GM19452 (cell line): ENCODE measurements around the gene NDEL1.
"Not testable (repeated sequence)": the region's sequence is repeated elsewhere in the genome, so short reads cannot be mapped to it uniquely, and the experiment has no call there.

Experiments used
- ATAC-seq: cut with Tn5 transposase; IDR thresholded peaks from one replicate; pipeline ENCODE4 v1.9.1; 2021; ENCODE audit not compliant: unreplicated experiment

Gene NDEL1, protein sequence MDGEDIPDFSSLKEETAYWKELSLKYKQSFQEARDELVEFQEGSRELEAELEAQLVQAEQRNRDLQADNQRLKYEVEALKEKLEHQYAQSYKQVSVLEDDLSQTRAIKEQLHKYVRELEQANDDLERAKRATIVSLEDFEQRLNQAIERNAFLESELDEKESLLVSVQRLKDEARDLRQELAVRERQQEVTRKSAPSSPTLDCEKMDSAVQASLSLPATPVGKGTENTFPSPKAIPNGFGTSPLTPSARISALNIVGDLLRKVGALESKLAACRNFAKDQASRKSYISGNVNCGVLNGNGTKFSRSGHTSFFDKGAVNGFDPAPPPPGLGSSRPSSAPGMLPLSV

DNA sequence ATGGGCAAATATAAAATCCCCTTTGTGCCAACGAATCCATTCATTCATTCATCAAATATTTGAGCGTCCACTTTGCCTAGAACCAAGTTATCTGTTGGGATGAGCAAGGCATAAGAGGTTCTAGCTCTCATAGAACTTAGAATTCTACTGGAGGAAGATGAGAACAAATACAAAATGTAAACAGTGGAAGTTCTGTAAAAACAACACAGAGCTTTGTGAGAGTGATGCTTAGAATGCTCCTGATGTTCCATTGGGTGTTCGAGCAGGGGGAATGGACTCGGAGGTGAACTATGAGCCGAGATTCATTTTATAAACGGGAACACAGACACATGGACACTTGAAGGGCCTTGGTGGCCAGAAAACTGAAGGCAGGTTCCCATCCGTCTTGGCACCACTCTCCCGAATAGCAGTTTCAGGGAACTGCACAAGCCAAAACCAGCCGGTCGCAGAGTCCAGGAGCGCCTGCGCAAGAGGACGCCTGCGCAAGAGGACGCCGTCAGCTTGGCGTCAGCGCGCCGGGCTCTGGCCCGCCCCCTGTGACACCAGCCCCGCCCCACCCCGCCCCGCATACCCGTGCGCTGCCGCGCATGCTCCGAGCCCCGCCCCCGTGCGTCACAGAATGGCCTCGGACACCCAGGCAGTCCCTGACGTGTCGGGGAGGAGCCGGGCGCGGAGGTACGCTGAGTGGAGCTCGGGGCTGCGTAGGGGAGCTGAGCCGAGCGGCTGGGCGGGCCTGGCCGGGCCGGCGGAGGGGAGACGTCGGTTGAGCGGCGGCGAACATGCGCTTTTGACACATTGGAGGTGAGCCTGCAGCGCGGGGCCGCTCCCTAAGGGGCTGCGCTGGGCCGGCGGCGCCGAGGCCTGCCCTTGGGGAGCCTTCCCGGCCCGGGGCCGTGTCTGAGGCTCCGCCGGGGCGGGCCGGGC, at the start of gene NDEL1:
TSS of gene NDEL1 (plus strand) at position 640 of the 924 bp plus-strand sequence. CDS start 8,388 bp downstream, outside the sequence.
- peak; percentile 96 for ATAC-seq

DNA sequence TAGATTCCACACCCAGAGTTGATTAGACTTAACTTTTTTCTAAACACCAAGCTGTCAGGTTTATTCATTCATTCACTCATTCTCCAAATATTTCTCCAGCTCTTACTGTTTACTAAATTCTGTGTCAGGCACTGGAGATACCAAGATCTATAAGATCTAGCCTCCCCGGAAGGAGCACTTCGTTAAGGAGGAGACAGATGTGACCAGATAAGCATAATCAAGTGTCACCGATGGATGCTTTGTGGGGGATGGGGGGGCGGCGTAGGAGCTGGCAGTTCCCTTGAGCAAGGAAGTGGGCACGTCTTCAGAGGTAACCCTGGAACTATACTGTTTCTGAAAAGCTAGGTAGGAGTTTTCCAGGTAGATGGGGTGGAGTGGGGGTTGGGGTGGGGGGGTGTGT, 48.8 kb upstream of the NDEL1 start:
- ATAC-seq = no peak

DNA sequence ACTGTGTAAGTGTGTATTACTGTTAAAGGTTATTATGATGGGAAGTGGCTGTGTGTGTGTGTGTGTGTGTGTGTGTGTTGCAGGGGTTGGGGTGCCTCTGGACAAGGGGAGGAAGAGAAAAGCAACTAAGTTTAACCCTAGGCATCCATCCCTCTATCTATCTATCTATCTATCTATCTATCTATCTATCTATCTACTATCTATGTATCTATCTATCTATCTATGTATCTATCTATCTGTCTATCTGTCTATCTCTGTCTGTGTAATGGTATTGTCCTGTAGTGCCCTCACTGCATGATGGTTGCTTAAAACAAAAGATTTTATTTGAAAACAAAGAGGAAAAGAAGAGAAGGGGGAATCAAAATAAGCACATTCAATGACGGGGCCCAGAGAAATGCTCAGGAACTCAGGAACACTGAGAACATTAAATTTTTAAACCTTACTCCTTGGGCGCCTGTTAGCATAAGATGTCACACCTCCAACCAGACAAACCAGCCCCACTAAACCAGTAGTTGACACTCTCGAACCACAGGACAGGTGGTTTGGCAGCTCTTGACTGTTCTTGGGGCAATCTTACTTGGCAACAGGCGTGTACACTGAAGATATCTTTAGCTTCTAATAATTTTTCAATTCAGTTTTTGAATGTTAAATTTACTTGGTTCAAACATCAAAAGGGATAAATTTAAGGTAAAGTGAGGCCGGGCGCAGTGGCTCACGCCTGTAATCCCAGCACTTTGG, 47.6 kb upstream of the NDEL1 start:
- no peak for ATAC-seq

DNA sequence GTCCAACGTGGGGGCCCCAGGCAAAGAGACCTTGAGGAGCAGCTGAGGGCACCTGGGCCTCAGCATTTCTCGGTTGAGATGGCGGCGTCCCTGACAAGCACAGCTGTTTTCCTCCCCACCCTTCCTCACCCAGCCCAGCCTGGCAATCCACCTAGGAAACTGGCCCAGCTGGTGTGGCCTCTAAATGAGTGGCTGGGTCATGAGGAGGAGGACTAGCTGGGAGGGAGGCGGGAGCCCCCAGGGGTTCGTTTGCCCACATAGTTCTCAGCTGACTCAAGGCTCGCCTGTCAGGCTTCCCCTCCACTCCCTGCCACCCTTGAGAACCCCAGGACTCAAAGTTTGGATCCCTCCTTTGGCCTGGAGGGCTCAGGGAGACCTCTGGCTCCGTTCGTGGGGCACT, 44.0 kb upstream of the NDEL1 start:
- ATAC-seq = no peak

DNA sequence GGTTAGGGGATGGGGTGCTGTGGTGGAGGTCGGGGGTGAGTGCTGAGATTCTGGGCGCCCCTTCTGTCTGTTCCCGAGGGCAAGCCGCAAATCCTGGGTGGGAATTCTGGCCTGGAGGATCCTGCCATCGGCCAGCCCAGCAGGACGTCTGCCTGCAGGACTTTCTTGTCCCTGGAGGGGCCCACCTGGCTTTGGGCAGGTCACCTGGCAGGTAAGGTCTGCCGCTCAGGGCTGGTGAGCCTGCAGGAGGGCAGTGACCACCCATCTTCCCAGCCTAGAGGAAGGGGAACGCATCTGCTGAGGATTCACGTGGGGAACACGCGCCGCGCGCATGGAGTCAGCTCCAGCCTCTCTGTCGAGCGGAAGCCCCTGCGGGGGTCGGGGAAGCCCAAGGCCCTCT, 43.4 kb upstream of the NDEL1 start:
- no peak for ATAC-seq

DNA sequence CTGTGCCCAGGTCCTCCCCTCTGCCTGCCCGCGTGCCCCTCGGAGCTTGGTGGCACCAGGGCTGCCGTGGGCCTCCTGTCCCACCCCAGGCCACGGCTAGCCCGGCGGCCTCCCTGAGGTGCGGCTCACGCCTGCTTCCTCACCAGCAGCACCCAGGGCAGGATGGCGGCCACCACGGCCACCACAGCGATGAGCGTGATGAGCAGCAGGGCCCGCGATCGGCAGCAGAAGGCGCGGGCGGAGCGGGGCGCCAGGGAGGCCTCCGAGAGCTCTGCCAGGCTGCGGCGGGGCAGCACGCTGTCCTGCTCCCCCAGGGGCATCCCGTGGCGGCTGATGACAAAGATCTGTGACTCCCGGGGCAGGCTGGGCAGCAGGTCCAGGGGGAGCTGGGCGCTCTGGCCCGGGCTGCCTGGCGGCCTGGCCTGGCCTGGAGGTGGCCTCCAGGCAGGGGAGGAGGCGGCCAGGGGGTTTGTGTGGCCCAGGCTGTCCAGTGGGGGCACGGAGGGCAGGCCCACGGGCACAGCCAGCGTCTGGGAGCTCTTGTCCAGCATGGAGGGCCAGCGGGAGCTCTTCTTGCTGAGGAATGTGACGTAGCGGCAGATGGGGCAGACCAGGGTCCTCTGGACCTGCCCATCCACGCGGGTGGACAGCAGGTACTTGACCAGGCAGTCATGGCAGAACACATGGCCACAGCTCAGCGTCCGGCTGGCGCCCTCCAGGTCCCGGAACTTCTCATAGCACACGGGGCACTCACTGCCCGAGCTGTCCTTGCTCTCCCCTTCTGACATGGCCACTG, 42.8 kb upstream of the NDEL1 start:
- ATAC-seq = no peak

DNA sequence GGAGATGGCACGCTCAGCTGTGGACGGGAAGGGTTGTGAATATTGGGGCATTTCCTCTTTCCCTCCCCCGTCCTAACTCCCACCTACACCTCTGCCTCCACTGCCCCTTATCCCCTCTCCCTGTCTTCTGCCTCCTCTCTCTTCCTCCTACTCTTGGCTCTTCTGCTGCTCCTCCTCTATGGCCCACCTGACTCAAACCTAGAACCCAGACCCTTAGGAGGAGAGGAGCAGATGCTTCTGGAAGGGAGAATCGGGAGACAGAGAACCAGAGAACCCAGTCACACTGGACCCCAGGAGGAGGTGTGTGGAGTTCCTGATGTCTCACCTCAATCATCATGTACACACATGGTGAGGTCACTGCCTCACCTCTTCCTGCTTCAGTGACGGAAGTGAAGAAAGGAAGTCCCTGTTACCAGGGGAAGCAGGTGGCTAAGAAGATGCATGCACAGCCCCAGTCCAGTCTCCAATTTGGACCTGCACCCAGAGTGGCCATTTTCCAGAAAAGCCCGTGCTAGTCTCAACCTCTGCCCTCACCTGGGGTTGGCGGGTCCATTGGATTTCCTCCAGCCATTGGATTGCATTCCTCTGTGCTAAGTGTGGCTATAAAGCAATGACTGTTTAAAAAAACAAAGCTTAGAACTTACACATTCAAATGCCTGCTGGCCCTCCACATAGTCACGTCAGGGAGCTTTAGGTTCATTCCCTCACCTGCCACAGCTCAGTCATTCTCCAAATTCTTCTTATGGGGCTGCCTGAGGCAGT, 42.0 kb upstream of the NDEL1 start:
- no peak for ATAC-seq

DNA sequence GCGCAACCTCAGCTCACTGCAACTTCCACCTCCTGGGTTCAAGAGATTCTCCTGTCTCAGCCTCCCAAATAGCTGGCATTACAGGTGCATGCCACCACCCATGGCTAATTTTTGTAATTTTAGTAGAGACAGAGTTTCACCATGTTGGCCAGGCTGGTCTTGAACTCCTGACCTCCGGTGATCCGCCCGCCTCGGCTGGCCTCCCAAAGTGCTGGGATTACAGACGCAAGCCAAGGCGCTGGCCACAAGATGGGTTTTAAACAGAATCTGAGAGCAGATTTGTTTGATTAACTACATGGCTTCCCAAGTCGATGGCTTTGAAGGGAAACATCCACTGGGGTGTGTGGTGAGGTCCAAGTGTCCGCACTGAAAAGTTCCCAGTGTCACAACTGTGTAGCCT, 41.2 kb upstream of the NDEL1 start:
- ATAC-seq = not testable (repeated sequence)

DNA sequence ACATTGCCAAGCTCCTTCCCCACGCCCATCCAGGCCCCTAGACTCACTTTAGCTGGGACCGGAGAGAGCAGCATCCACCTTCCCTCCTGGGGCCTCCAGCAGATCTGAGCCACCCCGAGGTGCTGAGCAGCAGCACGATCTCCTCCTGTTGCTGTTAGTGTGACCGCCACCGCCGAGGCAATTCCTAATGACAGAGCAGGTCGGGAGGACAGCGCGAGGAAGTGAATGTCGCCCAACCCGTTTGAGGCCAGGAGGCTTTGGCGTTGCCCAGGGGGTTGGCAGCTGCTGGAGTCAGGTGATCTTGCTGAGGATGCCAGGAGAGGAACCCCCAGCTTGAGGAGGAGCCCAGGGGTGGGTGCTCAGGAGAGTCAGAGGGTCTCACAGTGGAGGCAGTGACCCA, 38.0 kb upstream of the NDEL1 start, which contains the start of gene RNF222:
TSS of gene RNF222 (minus strand) at position 192 of the 400 bp plus-strand sequence. CDS start 4,366 bp downstream, outside the sequence.
- ATAC-seq = no peak

DNA sequence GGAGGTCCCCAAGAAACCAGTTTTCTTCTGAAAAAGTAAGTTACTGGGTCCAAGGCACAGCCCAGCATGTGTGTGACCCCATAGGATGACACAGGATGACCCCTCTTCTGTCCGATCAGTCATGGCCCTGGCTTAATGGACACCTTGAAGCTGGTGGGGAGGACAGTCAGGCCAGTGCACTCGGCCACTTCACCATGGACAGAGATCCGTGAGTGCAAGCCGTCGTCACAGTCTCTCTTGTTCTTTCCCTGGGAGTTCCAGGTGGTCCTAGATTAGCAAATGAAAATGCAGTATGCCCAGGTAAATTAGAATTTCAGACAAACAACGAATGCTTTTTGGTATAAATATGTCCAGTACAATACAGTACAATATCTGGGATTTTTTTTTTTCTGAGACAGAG, 36.7 kb upstream of the NDEL1 start:
- no peak for ATAC-seq

DNA sequence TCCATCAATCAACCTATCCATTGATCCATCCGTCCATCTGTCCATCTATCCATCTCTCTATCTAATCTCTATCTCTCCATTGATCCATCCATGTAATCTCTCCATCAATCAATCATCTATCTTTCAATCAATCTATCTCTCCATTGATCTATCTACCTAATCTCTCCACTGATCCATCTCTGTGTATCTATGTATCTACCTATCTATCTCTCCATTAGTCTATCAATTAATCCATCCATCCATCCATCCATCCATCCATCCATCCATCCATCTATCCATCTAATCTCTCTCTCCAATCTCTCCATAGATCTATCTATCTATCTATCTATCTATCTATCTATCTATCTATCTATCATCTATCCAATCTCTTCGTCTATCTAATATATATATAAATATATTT, 34.6 kb upstream of the NDEL1 start:
- no peak for ATAC-seq

DNA sequence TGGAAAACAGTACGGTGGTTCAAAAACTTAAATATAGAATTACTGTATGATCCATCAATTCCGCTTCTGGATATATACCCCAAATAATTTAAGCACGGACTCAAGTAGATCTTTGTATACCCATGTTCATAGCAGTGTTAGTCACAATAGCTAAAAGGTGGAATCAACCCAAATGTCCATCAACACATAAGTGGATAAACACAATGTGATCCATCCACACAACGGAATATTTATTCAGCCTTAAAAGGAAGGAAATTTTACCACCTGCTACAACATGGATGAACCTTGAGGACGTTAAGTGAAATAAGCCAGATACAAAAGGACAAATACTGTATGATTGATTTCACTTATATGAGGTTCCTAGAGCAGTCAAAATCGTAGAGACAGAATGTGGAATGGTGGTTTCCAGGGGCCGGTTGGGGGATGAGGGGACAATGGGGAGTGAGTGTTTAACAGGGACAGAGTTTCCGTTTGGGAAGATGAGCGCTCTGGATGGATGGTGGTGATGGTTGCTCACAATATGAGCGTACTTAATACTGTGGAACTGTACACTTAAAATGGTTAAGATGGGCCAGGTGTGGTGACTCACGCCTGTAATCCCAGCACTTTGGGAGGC, 32.7 kb upstream of the NDEL1 start:
- ATAC-seq = no peak

DNA sequence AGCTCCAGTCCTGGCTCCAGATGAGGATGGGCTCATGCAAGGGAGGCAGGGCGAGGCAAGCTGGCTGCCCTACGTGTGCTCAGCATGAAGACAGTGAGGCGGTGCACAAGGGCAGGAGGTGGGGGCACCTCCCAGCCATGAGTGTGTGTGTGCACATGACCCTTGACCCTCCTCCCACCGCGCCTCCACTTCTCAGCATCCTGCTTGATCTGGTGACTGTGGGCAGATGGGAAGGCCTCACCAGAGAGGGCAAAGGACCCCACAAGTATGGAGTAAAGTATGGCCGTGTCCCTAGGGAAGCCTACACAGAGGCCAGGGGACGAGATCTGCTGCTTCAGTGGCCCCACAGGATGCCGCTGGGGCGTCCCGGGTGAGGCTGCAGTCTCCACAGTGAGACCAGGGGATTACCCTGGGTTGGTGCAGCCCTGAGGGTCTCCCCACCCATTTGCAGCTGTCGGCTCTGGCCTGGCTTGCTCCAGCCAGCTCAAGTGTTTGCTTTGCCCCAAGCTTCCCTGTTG, 30.1 kb upstream of the NDEL1 start:
- ATAC-seq = no peak

DNA sequence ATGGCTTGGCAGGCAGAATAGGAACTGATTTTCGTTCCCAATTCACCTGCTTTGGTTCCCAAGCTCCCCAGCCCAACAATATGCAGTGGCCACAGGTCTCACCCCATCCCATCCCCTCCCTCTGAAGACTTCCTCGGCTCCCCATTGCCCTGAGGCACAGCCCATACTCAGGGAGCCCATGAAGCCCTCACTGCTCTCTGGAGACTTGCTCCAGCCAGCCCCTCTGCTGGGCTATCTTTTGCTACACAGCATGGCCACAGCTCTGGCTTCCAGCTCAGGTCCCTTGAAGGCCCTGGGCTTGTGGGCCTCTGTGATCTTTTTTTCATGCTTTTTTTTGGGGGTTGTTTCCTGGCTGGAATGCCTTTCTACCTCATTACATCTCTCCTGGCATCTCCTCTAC, 29.5 kb upstream of the NDEL1 start:
- no peak for ATAC-seq

DNA sequence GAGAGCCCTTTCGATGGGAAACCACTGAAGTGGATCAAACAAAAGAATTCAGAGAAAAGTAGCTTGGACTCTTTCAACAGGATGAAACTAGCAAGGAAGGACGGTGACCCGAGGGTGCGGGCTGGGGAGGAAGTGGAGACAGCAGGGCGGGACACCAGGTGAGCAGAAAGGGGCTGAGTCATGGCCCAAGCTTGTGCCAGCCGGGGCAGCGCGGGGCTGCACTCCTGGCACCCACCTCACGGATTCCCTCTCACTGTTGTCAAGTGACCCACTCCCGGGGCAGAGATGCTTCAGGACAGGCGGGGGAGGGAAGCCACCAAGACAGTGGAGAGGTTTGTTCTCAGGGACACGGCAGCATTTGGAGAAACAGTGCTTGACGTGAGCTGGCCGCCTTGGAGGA, 27.3 kb upstream of the NDEL1 start:
- ATAC-seq = no peak

DNA sequence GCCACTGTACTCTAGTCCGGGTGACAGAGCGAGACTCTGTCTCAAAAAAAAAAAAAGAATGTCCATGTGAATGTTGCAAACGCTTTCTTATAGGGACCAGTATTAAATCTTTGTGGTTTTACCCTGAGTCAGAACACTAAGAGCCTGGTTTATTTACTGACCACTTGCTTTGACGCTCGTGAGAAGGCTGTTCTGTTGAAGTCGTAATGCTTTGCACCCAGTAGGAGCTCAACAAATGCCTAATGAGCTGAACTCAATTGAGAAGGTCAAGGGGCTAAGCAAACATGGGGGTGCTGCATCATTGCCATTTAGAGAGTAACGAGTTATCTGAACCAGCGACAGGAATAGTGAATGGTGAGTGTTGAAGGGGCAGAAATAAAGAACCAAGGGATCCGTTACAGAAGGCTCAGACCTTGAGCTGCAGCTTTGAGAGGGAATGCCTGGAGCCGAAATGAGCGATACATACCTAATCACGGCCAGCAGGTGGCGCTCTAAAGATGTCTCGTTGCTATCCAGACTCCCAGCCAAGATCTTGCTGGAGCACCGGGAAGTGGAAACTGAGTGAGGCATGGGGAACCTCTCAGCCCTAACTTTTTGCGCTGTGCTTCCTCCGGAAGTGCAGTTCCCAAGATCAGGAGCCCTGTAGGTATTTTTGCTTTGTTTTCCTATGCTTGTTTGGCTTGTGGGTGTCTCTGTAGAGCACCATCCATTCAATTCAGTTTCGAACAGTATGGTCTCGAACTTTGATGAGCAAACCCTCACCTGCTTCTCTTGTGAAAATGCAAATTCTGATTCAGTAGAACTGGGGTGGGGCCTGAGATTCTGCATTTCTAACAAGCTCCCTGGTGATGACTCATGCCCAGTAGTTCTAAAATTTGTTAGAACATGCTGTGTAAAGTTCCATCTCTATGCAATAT, 25.5 kb upstream of the NDEL1 start:
- no peak for ATAC-seq

DNA sequence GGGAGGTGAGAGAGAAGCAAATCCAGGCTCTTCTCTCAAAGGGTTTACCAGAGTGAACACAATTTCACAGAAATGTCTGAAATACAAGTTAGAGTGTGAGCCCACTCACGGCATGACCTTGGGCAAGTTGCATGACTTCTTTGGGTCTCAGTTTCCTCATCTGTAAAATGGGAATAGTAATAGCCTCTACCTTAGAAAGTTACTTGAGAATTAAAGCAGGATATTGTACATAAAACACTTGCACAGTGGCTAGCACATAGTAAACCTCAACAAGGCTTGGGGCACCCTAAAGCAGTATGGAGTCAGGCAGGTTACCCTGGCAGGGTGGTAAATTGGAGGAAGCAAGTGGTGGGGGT, 24.8 kb upstream of the NDEL1 start:
- no peak for ATAC-seq

DNA sequence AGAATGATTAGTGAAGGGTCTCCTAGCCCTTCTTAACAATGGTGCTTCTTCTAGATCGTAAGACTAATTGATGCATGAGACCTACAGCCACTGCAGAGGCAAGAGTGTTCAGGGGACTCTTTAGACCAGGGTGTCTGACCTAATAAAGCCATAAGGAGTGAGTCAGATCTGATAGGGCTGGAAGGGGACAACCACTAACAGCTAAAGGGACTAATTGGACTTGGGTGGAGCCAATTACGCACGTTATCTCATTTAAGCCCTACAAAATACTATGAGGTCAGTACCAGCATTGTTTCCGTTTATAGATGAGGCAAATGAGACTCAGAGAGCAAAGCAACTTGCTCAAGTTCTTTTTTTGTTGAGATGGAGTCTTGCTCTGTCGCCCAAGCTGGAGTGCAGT, 23.6 kb upstream of the NDEL1 start:
- no peak for ATAC-seq
